ENCODE measurements around the gene SMCP. TPM values are rescaled to one million over a fixed set of nuclear protein-coding genes. Genes with fewer than 3 reads are reported as not detected.

Gene SMCP
- total RNA-seq, 1 donor from 2014 or later: not detected

- no peak overlapping the region for H3K27ac Mint-ChIP-seq (ENCODE audit: unreplicated experiment)
- peaks cover 3% of the 10 kb centered on the region for H3K27me3 Mint-ChIP-seq (ENCODE audit: unreplicated experiment)
- TF ChIP-seq, protein P1, sequence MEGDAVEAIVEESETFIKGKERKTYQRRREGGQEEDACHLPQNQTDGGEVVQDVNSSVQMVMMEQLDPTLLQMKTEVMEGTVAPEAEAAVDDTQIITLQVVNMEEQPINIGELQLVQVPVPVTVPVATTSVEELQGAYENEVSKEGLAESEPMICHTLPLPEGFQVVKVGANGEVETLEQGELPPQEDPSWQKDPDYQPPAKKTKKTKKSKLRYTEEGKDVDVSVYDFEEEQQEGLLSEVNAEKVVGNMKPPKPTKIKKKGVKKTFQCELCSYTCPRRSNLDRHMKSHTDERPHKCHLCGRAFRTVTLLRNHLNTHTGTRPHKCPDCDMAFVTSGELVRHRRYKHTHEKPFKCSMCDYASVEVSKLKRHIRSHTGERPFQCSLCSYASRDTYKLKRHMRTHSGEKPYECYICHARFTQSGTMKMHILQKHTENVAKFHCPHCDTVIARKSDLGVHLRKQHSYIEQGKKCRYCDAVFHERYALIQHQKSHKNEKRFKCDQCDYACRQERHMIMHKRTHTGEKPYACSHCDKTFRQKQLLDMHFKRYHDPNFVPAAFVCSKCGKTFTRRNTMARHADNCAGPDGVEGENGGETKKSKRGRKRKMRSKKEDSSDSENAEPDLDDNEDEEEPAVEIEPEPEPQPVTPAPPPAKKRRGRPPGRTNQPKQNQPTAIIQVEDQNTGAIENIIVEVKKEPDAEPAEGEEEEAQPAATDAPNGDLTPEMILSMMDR (IDR thresholded peaks at IDR 0.05; ENCODE audit: unreplicated experiment): no peak
- H3K4me1 Mint-ChIP-seq (ENCODE audit: unreplicated experiment): no peaks in the 10 kb centered on the region
- DNase-seq (ENCODE audit: low spot score): no peak
- no peak overlapping the region for H3K4me3 Mint-ChIP-seq (ENCODE audit: unreplicated experiment)
- no peaks in the 10 kb centered on the region for H3K9me3 Mint-ChIP-seq (ENCODE audit: unreplicated experiment)
- H3K36me3 Mint-ChIP-seq (ENCODE audit: low read depth, unreplicated experiment): no peaks in the 10 kb centered on the region
Observed at GRCh38 chr1:152932170-152932811, 54.2 kb downstream of the SMCP start.

- no peaks in the 10 kb centered on the region for H3K36me3 Mint-ChIP-seq (ENCODE audit: low read depth, unreplicated experiment)
- H3K9me3 Mint-ChIP-seq (ENCODE audit: unreplicated experiment): no peaks in the 10 kb centered on the region
- H3K4me1 Mint-ChIP-seq (ENCODE audit: unreplicated experiment): no peaks in the 10 kb centered on the region
- DNase-seq (ENCODE audit: low spot score): no peak
- no peak overlapping the region for H3K27ac Mint-ChIP-seq (ENCODE audit: unreplicated experiment)
- TF ChIP-seq, protein P1 (IDR thresholded peaks at IDR 0.05; ENCODE audit: unreplicated experiment): no peak
- H3K4me3 Mint-ChIP-seq (ENCODE audit: unreplicated experiment): no peak overlapping the region
- peaks cover 3% of the 10 kb centered on the region for H3K27me3 Mint-ChIP-seq (ENCODE audit: unreplicated experiment)
Observed at GRCh38 chr1:152933196-152933595, 55.1 kb downstream of the SMCP start.

Other genes starting within 250 kb of the SMCP start
- not detected for gene LCE2D, start 214.9 kb upstream of the SMCP start, total RNA-seq (ENCODE audit: unreplicated experiment)
- gene LCE2C, start 203.0 kb upstream of the SMCP start, total RNA-seq (ENCODE audit: unreplicated experiment): not detected
- gene LCE2B, start 192.2 kb upstream of the SMCP start, total RNA-seq (ENCODE audit: unreplicated experiment): not detected
- gene LCE2A, start 180.0 kb upstream of the SMCP start, total RNA-seq (ENCODE audit: unreplicated experiment): not detected
- not detected for gene LCE4A, start 170.2 kb upstream of the SMCP start, total RNA-seq (ENCODE audit: unreplicated experiment)
- gene KPRP, start 120.3 kb upstream of the SMCP start, total RNA-seq (ENCODE audit: unreplicated experiment): not detected
- gene LCE1F, start 103.2 kb upstream of the SMCP start, total RNA-seq (ENCODE audit: unreplicated experiment): not detected
- gene LCE1E, start 92.1 kb upstream of the SMCP start, total RNA-seq (ENCODE audit: unreplicated experiment): not detected
- not detected for gene LCE1D, start 81.6 kb upstream of the SMCP start, total RNA-seq (ENCODE audit: unreplicated experiment)
- gene LCE1C, start 71.7 kb upstream of the SMCP start, total RNA-seq (ENCODE audit: unreplicated experiment): not detected
- gene LCE1B, start 66.4 kb upstream of the SMCP start, total RNA-seq (ENCODE audit: unreplicated experiment): not detected
- not detected for gene LCE1A, start 50.8 kb upstream of the SMCP start, total RNA-seq (ENCODE audit: unreplicated experiment)
- gene LCE6A, start 35.5 kb upstream of the SMCP start, total RNA-seq (ENCODE audit: unreplicated experiment): not detected
- gene LCE7A, start 18.3 kb upstream of the SMCP start, total RNA-seq (ENCODE audit: unreplicated experiment): not detected
- not detected for gene IVL, start 30.2 kb downstream of the SMCP start, total RNA-seq (ENCODE audit: unreplicated experiment)
- not detected for gene SPRR5, start 68.9 kb downstream of the SMCP start, total RNA-seq (ENCODE audit: unreplicated experiment)
- not detected for gene SPRR4, start 92.3 kb downstream of the SMCP start, total RNA-seq (ENCODE audit: unreplicated experiment)
- gene SPRR1A, start 105.8 kb downstream of the SMCP start, total RNA-seq (ENCODE audit: unreplicated experiment): not detected
- not detected for gene SPRR3, start 123.4 kb downstream of the SMCP start, total RNA-seq (ENCODE audit: unreplicated experiment)
- gene SPRR1B, start 152.9 kb downstream of the SMCP start, total RNA-seq (ENCODE audit: unreplicated experiment): not detected
- gene SPRR2D, start 162.8 kb downstream of the SMCP start, total RNA-seq (ENCODE audit: unreplicated experiment): not detected
- not detected for gene SPRR2A, start 179.2 kb downstream of the SMCP start, total RNA-seq (ENCODE audit: unreplicated experiment)
- gene SPRR2B, start 193.3 kb downstream of the SMCP start, total RNA-seq (ENCODE audit: unreplicated experiment): not detected
- not detected for gene SPRR2E, start 216.2 kb downstream of the SMCP start, total RNA-seq (ENCODE audit: unreplicated experiment)
- gene SPRR2F, start 235.2 kb downstream of the SMCP start, total RNA-seq (ENCODE audit: unreplicated experiment): not detected

Measured in endothelial cell (in vitro differentiated cells).